Measurements from ENCODE around the gene TMEM235. TPM values are rescaled to one million over a fixed set of nuclear protein-coding genes. Genes with fewer than 3 reads are reported as not detected.

The TMEM235 gene
- total and polyA plus RNA-seq, 3 donors from 2014 or later = not detected

- Histone ChIP-seq H3K27me3 (no peaks in the 10 kb centered on the region), H3K4me3 (no peak overlapping the region), H3K4me1 (no peaks in the 10 kb centered on the region), H3K27ac (no peak overlapping the region), H3K36me3 (ENCODE audit: low read depth, missing control alignments) (no peaks in the 10 kb centered on the region), H3K9me3 (no peaks in the 10 kb centered on the region)
- intact Hi-C loops (cut with DNase I; ENCODE audit: low total_unique reads) = no loop called here
- 93% methylated on average over 3 of the region's 3 CpGs for WGBS, 2 donors
- DNase-seq = no peak
- TF ChIP-seq POLR2A (IDR thresholded peaks at IDR 0.05) (no peak), CTCF (IDR thresholded peaks at IDR 0.05) (no peak)
Observed at GRCh38 chr17:78223765-78224164, 7.7 kb upstream of the TMEM235 start.

DNA sequence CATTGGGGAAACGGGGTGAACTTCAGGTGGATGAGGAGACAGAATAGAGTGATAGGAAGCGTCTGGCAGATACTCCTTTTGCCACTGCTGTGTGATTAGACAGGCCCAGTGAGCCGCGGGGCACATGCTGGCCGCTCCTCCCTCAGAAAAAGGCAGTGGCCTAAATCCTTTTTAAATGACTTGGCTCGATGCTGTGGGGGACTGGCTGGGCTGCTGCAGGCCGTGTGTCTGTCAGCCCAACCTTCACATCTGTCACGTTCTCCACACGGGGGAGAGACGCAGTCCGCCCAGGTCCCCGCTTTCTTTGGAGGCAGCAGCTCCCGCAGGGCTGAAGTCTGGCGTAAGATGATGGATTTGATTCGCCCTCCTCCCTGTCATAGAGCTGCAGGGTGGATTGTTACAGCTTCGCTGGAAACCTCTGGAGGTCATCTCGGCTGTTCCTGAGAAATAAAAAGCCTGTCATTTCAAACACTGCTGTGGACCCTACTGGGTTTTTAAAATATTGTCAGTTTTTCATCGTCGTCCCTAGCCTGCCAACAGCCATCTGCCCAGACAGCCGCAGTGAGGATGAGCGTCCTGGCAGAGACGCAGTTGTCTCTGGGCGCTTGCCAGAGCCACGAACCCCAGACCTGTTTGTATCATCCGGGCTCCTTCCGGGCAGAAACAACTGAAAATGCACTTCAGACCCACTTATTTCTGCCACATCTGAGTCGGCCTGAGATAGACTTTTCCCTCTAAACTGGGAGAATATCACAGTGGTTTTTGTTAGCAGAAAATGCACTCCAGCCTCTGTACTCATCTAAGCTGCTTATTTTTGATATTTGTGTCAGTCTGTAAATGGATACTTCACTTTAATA, 7.0 kb upstream of the TMEM235 start:
- no peaks in the 10 kb centered on the region for H3K9me3 ChIP-seq
- no peaks in the 10 kb centered on the region for H3K4me1 ChIP-seq
- intact Hi-C loops (cut with DNase I; ENCODE audit: low total_unique reads) = no loop called here
- no peak for DNase-seq
- H3K36me3 ChIP-seq (ENCODE audit: low read depth, missing control alignments) = no peaks in the 10 kb centered on the region
- H3K27ac ChIP-seq = no peak overlapping the region
- no peak overlapping the region for H3K4me3 ChIP-seq
- no peaks in the 10 kb centered on the region for H3K27me3 ChIP-seq
- 76 to 84% methylated on average over 27 of the region's 27 CpGs for WGBS, 2 donors
- TF ChIP-seq POLR2A (IDR thresholded peaks at IDR 0.05) = no peak
- no peak for TF ChIP-seq CTCF (IDR thresholded peaks at IDR 0.05)

DNA sequence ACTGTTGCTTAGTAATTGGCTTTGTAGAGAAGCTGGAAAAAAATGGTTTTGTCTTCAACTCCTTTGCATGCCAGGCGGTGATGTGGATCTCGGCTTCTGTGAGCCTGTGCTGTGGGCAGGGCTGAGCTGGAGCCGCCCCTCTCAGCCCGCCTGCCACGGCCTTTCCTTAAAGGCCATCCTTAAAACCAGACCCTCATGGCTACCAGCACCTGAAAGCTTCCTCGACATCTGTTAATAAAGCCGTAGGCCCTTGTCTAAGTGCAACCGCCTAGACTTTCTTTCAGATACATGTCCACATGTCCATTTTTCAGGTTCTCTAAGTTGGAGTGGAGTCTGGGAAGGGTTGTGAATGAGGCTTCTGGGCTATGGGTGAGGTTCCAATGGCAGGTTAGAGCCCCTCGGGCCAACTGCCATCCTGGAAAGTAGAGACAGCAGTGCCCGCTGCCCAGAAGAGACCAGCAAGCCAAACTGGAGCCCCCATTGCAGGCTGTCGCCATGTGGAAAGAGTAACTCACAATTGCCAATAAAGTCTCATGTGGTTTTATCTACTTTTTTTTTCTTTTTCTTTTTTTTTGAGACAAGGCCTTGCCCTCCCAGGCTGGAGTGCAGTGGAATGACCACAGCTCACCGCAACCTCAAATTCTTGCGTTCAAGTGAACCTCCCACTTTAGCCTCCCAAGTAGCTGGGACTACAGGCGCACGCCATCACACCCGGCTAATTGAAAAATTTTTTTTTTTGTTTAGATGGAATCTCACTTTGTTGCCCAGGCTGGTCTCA, 6.2 kb upstream of the TMEM235 start:
- H3K9me3 ChIP-seq = no peaks in the 10 kb centered on the region
- intact Hi-C loops (cut with DNase I; ENCODE audit: low total_unique reads) = no loop called here
- H3K36me3 ChIP-seq (ENCODE audit: low read depth, missing control alignments) = no peaks in the 10 kb centered on the region
- 92 to 95% methylated on average over 16 of the region's 16 CpGs for WGBS, 2 donors
- TF ChIP-seq CTCF (IDR thresholded peaks at IDR 0.05) = no peak
- TF ChIP-seq POLR2A (IDR thresholded peaks at IDR 0.05) = no peak
- no peak overlapping the region for H3K27ac ChIP-seq
- no peak for DNase-seq
- no peaks in the 10 kb centered on the region for H3K27me3 ChIP-seq
- H3K4me1 ChIP-seq = no peaks in the 10 kb centered on the region
- H3K4me3 ChIP-seq = no peak overlapping the region

- intact Hi-C loops (cut with DNase I; ENCODE audit: low total_unique reads) = no loop called here
- no peaks in the 10 kb centered on the region for H3K9me3 ChIP-seq
- no peak overlapping the region for H3K27ac ChIP-seq
- no peak for DNase-seq
- no peaks in the 10 kb centered on the region for H3K27me3 ChIP-seq
- WGBS, 2 donors = 79 to 81% methylated on average over 12 of the region's 12 CpGs
- TF ChIP-seq CTCF (IDR thresholded peaks at IDR 0.05) (no peak), POLR2A (IDR thresholded peaks at IDR 0.05) (no peak)
- H3K4me1 ChIP-seq = no peaks in the 10 kb centered on the region
- no peak overlapping the region for H3K4me3 ChIP-seq
- no peaks in the 10 kb centered on the region for H3K36me3 ChIP-seq (ENCODE audit: low read depth, missing control alignments)
Observed at GRCh38 chr17:78226055-78226758, 5.2 kb upstream of the TMEM235 start.
